ENCODE measurements around the gene PXDN.
"Not testable (repeated sequence)": the region's sequence is repeated elsewhere in the genome, so short reads cannot be mapped to it uniquely, and the experiment has no call there.

Gene PXDN

GRCh38 chr2:1742681-1743395, 1.5 kb downstream of the PXDN start:
- FAIRE-seq (peak; percentile 94), DNase-seq (ENCODE audit: insufficient read length, low spot score) (peak; percentile 88)

GRCh38 chr2:1742301-1742680, 2.0 kb downstream of the PXDN start:
- FAIRE-seq (peak; percentile 77), DNase-seq (ENCODE audit: insufficient read length, low spot score) (no peak)

- FAIRE-seq (peak; percentile 13), DNase-seq (ENCODE audit: insufficient read length, low spot score) (no peak)
These were observed 2.5 kb downstream of the PXDN start for GRCh38 chr2:1741851-1742250.

- no peak for DNase-seq (ENCODE audit: insufficient read length, low spot score)
- FAIRE-seq, result peak; percentile 76
These were observed 3.4 kb downstream of the PXDN start for GRCh38 chr2:1740716-1741589.

- peak; percentile 26 for FAIRE-seq
- no peak for DNase-seq (ENCODE audit: insufficient read length, low spot score)
These were observed 4.2 kb downstream of the PXDN start for GRCh38 chr2:1739961-1740715.

- FAIRE-seq (peak; percentile 36), DNase-seq (ENCODE audit: insufficient read length, low spot score) (no peak)
These were observed 4.9 kb downstream of the PXDN start for GRCh38 chr2:1739322-1739957.

- no peak for DNase-seq (ENCODE audit: insufficient read length, low spot score)
- no peak for FAIRE-seq
These were observed 5.5 kb downstream of the PXDN start for GRCh38 chr2:1738646-1739302.

- FAIRE-seq (no peak), DNase-seq (ENCODE audit: insufficient read length, low spot score) (no peak)
These were observed 6.2 kb downstream of the PXDN start for GRCh38 chr2:1738163-1738562.

GRCh38 chr2:1736997-1737480, 7.3 kb downstream of the PXDN start:
- FAIRE-seq (peak; percentile 69), DNase-seq (ENCODE audit: insufficient read length, low spot score) (no peak)

- FAIRE-seq, result no peak
- no peak for DNase-seq (ENCODE audit: insufficient read length, low spot score)
These were observed 8.3 kb downstream of the PXDN start for GRCh38 chr2:1736045-1736444.

GRCh38 chr2:1733298-1733697, 11.0 kb downstream of the PXDN start:
- FAIRE-seq, result not testable (repeated sequence)

GRCh38 chr2:1731963-1732768, 12.1 kb downstream of the PXDN start:
- peak; percentile 57 for FAIRE-seq
- no peak for DNase-seq (ENCODE audit: insufficient read length, low spot score)

More at GRCh38 chr2:1733298-1733697, 11.0 kb downstream of the PXDN start:
- DNase-seq (ENCODE audit: insufficient read length, low spot score), result not testable (repeated sequence)

- FAIRE-seq (peak; percentile 31), DNase-seq (ENCODE audit: insufficient read length, low spot score) (no peak)
These were observed 12.8 kb downstream of the PXDN start for GRCh38 chr2:1731447-1731962.

GRCh38 chr2:1730015-1730927, 14.0 kb downstream of the PXDN start:
- no peak for DNase-seq (ENCODE audit: insufficient read length, low spot score)
- FAIRE-seq, result peak; percentile 26

- no peak for DNase-seq (ENCODE audit: insufficient read length, low spot score)
- no peak for FAIRE-seq
These were observed 15.1 kb downstream of the PXDN start for GRCh38 chr2:1729242-1729641.

GRCh38 chr2:1728821-1729220, 15.5 kb downstream of the PXDN start:
- no peak for DNase-seq (ENCODE audit: insufficient read length, low spot score)
- FAIRE-seq, result no peak

GRCh38 chr2:1727796-1728474, 16.4 kb downstream of the PXDN start:
- FAIRE-seq (peak; percentile 62), DNase-seq (ENCODE audit: insufficient read length, low spot score) (no peak)
